Upper lobe of left lung (tissue), 6 donors: Measurements from ENCODE around the gene CYP4F2. TPM values are rescaled to one million over a fixed set of nuclear protein-coding genes. Genes with fewer than 3 reads are reported as not detected.
A peak's percentile ranks its signal among the peaks of the same experiment; 100 is the strongest.
"Not testable (repeated sequence)": the region's sequence is repeated elsewhere in the genome, so short reads cannot be mapped to it uniquely, and the experiment has no call there.

ENCODE experiments used
- ATAC-seq, 2 donors: fragments of 200-7000 bp; cut with Tn5 transposase; one replicate each; pipeline ENCODE4 v1.9.1; 2022; ENCODE audit warnings: mild to moderate bottlenecking in 2 of 2, moderate library complexity in 2 of 2; ENCODE audit not compliant: low FRiP score in 2 of 2
- DNase-seq, 2 donors: peaks; one replicate each; pipeline ENCODE4 v3.0.0-alpha.2; 2019 to 2020
- H3K27ac ChIP-seq, 4 donors: fragments of 200-600 bp; sonication (generic); one replicate each; pipeline ENCODE4 v1.5.1; 2016 to 2019
- H3K27me3 ChIP-seq, 4 donors: fragments of 200-600 bp; sonication (generic); one replicate each; pipeline ENCODE4 v1.5.1; 2017 to 2019
- H3K36me3 ChIP-seq, 4 donors: fragments of 200-600 bp; sonication (generic); one replicate each; pipeline ENCODE4 v1.5.1; 2016 to 2019
- H3K4me1 ChIP-seq, 4 donors: fragments of 200-600 bp; sonication (generic); one replicate each; pipeline ENCODE4 v1.5.1; 2018 to 2019
- H3K4me3 ChIP-seq, 4 donors: fragments of 200-600 bp; sonication (generic); one replicate each; pipeline ENCODE4 v1.5.1; 2017 to 2019; ENCODE audit warnings: mild to moderate bottlenecking in 2 of 4, moderate library complexity in 1 of 4
- H3K9me3 ChIP-seq, 4 donors: fragments of 200-600 bp; sonication (generic); one replicate each; pipeline ENCODE4 v1.5.1; 2018 to 2019
- EP300 ChIP-seq, 4 donors: sonication (generic); formaldehyde crosslinking; IDR thresholded peaks; one replicate each; pipeline ENCODE4 v1.5.1; 2017; ENCODE audit warnings: antibody characterized with exemption in 4 of 4, control low read depth in 2 of 4
- POLR2A ChIP-seq, 4 donors: fragments of 450-650 bp; IDR thresholded peaks; one replicate each; pipeline ENCODE4 v1.5.1; 2016 to 2017; ENCODE audit warnings: antibody characterized with exemption in 4 of 4, mild to moderate bottlenecking in 2 of 4
- POLR2AphosphoS5 ChIP-seq, 2 donors: sonication (generic); formaldehyde crosslinking; IDR thresholded peaks; one replicate each; pipeline ENCODE4 v1.5.1; 2017; ENCODE audit warnings: antibody characterized with exemption in 2 of 2
- WGBS, 2 donors: methylation state at CpG; one replicate each; pipeline ENCODE4 v1.1.5; 2017 to 2018; 5-methylcytosine and 5-hydroxymethylcytosine counted together
- total RNA-seq, 6 donors: library from RNA; depleted of rRNA in 4 of 6; stranded (reverse); fragments of >200 nt in 4 of 6; gene quantifications; one replicate each; pipeline versions ENCODE4 v1.1.0 to v1.2.1, GENCODE V29; 2016 to 2021
- TF ChIP-seq, protein P1 (sequence below), 6 experiments: fragments of 450-650 bp in 4 of 6; fragments of 200-600 bp in 2 of 6; sonication (generic) in 2 of 6; IDR thresholded peaks; one replicate each; pipeline ENCODE4 v1.5.1; 2016 to 2019; ENCODE audit warnings: antibody characterized with exemption in 6 of 6
- donor health status: DM: no; HTN: no; CAD: no; lungs with moderate emphysema.
- donor health status: DM: no; HTN: yes; CAD: no; lungs with severe emphysema.

CYP4F2 gene
- total RNA-seq, 6 donors from 2014 or later, result 0.23 to 0.40 TPM; not detected in 4

DNA sequence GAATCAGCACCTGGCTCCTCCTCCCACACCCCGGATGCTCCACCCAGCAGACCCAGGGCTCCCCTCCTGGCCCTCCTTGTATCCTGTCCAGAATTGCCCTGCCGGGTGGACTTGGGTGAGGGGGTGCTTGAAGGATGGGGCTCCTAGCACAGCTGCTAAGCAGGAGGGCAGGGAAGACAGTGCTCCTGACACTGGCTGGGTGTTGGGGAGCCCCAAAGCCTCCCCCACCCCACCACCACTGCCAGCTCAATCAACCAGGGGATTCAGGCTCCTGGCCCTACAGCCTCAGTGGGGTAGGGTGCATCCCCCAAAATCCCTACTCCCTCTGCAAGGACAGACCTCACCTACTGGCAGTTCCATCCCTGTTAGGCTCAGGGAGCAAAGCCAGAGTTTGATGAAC lies 39.1 kb upstream of the CYP4F2 start:
- TF ChIP-seq, protein P1, sequence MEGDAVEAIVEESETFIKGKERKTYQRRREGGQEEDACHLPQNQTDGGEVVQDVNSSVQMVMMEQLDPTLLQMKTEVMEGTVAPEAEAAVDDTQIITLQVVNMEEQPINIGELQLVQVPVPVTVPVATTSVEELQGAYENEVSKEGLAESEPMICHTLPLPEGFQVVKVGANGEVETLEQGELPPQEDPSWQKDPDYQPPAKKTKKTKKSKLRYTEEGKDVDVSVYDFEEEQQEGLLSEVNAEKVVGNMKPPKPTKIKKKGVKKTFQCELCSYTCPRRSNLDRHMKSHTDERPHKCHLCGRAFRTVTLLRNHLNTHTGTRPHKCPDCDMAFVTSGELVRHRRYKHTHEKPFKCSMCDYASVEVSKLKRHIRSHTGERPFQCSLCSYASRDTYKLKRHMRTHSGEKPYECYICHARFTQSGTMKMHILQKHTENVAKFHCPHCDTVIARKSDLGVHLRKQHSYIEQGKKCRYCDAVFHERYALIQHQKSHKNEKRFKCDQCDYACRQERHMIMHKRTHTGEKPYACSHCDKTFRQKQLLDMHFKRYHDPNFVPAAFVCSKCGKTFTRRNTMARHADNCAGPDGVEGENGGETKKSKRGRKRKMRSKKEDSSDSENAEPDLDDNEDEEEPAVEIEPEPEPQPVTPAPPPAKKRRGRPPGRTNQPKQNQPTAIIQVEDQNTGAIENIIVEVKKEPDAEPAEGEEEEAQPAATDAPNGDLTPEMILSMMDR (IDR thresholded peaks at IDR 0.05), result no peak
- no peak for TF ChIP-seq POLR2A (IDR thresholded peaks at IDR 0.05)
- no peak for TF ChIP-seq EP300 (IDR thresholded peaks at IDR 0.05)
- no peak for TF ChIP-seq POLR2AphosphoS5 (IDR thresholded peaks at IDR 0.05)

GRCh38 chr19:15936173-15936572 lies 38.3 kb upstream of the CYP4F2 start:
- H3K4me3 ChIP-seq, result no peak overlapping the region
- no peaks in the 10 kb centered on the region for H3K36me3 ChIP-seq
- ATAC-seq (no peak), DNase-seq (no peak)
- TF ChIP-seq, protein P1 (IDR thresholded peaks at IDR 0.05), result no peak
- TF ChIP-seq EP300 (IDR thresholded peaks at IDR 0.05) (no peak), POLR2A (IDR thresholded peaks at IDR 0.05) (no peak), POLR2AphosphoS5 (IDR thresholded peaks at IDR 0.05) (no peak)
- H3K4me1 ChIP-seq, result no peaks in the 10 kb centered on the region
- no peak overlapping the region for H3K27ac ChIP-seq
- 78 to 88% methylated on average over 3 of the region's 3 CpGs for WGBS, 2 donors
- peaks cover 0 to under 1% (median 0%) of the 10 kb centered on the region in 4 donors for H3K27me3 ChIP-seq
- no peaks in the 10 kb centered on the region for H3K9me3 ChIP-seq

More for the DNA sequence above, 39.1 kb upstream of the CYP4F2 start:
- H3K27ac ChIP-seq, result no peak overlapping the region
- no peak overlapping the region for H3K4me3 ChIP-seq
- no peak for DNase-seq
- no peak for ATAC-seq
- WGBS, 2 donors, result 76 to 86% methylated on average over 2 of the region's 2 CpGs
- H3K27me3 ChIP-seq, result no peaks in the 10 kb centered on the region
- H3K9me3 ChIP-seq, result no peaks in the 10 kb centered on the region
- H3K36me3 ChIP-seq, result no peaks in the 10 kb centered on the region
- H3K4me1 ChIP-seq, result no peaks in the 10 kb centered on the region

DNA sequence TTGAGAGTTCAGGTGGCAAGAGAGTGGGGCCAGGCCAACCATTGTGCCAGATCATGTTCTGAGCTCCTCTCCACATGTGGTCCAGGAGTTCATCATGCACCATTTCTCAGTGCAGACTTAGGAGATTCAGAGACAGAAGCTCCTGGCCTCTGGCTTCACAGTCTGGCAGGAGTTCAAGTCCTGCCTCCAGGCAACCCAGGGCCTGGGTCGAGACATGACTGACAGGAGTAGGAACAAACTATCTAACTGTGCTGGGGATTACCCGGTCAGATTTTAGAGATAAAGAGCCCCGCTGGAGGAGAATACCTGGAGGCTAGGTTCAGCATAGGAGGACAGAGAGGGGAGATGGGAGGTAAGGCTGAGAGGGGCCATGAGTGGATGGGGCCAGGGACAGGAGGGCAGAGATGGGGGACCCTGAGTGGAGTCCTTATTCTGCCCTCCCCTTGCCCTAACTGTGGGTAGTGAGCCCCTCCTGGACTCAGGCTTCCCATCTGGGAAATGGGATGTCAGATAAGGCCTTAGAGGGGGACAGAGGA lies 37.4 kb upstream of the CYP4F2 start:
- DNase-seq, result no peak
- H3K4me3 ChIP-seq, result no peak overlapping the region
- H3K9me3 ChIP-seq, result no peaks in the 10 kb centered on the region
- TF ChIP-seq POLR2AphosphoS5 (IDR thresholded peaks at IDR 0.05) (no peak), POLR2A (IDR thresholded peaks at IDR 0.05) (no peak), EP300 (IDR thresholded peaks at IDR 0.05) (no peak)
- ATAC-seq, result no peak
- H3K4me1 ChIP-seq, result no peaks in the 10 kb centered on the region
- H3K36me3 ChIP-seq, result no peaks in the 10 kb centered on the region
- peaks cover 0 to 6% (median 0%) of the 10 kb centered on the region in 4 donors for H3K27me3 ChIP-seq
- WGBS, 2 donors, result 39 to 47% methylated on average over 3 of the region's 3 CpGs
- H3K27ac ChIP-seq, result no peak overlapping the region

DNA sequence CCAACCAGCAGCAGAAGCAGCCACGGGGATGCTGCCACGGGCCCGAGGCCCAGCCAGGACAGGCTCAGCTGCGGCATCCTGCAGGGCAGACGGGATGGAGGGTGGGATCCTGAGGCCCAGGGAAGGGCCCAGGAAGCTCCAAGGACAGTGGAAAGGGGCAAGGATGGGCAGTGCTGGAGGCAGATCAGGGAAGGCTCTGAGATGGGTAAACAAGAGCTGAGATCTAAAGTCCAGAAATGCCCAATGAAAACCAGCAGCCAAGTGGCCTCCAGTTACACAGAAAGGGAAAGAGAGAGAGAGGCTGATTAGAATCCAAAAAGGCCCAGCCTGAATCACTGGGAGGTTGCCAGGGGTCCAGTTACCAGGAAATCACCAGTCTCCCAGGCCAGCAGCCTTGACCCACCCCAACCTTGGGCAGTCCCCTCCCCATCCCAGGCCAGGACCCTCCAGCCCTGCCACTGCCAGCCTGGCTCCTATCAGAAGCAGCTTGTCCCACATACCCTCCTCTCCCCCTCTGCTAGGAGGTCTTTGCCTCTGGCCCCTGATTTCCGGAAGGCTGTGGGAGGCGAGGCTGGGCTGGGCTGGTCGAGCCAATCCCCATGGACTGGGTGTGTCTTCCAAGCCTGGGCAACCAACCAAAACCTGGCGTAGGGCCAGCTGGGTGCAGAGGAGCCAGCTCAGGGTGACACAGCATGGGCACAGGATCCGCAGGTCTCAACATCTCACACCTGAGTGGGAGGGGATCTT lies 36.6 kb upstream of the CYP4F2 start, which contains the start of gene CYP4F11:
Gene CYP4F11 (minus strand): TSS at position 198 of the 747 bp plus-strand sequence. CDS start 121 bp downstream, at position 77.
- H3K4me3 ChIP-seq, result no peak within 1 kb of the TSS
- H3K27me3 ChIP-seq, result peaks cover 0 to 6% (median 0%) of the 10 kb centered on the region in 4 donors
- H3K36me3 ChIP-seq, result no peaks in the 10 kb centered on the region
- WGBS, 2 donors, result 35 to 62% methylated on average over 4 to 10 of the region's 10 CpGs
- H3K9me3 ChIP-seq, result no peaks in the 10 kb centered on the region
- no peaks in the 10 kb centered on the region for H3K4me1 ChIP-seq
- no peak within 1 kb of the TSS for H3K27ac ChIP-seq
- DNase-seq (peak in 1 of 2 donors; percentile 71), ATAC-seq (peak; percentile 21 to 39)
- TF ChIP-seq POLR2AphosphoS5 (IDR thresholded peaks at IDR 0.05), result no peak
- TF ChIP-seq, protein P1 (IDR thresholded peaks at IDR 0.05), result no peak
- TF ChIP-seq POLR2A (IDR thresholded peaks at IDR 0.05), result no peak
- no peak for TF ChIP-seq EP300 (IDR thresholded peaks at IDR 0.05)

- H3K27ac ChIP-seq, H3K4me3 ChIP-seq, H3K9me3 ChIP-seq, H3K27me3 ChIP-seq, H3K4me1 ChIP-seq, ATAC-seq, H3K36me3 ChIP-seq: not testable (repeated sequence)
- peak in 1 of 2 donors; percentile 53 for DNase-seq
- 47 to 88% methylated on average over 8 to 12 of the region's 12 CpGs for WGBS, 2 donors
These were observed 36.0 kb upstream of the CYP4F2 start for GRCh38 chr19:15933761-15934331.
